IgD-negative memory B cell (primary cell): ENCODE measurements around the gene ADAMTS16. TPM values are rescaled to one million over a fixed set of nuclear protein-coding genes. Genes with fewer than 3 reads are reported as not detected.

ENCODE experiments used
- H3K27ac Mint-ChIP-seq, 3 donors: one replicate each; pipeline ENCODE4 v1.8.0; 2020 to 2022; ENCODE audit warnings: mild to moderate bottlenecking in 3 of 3, mixed read lengths in 3 of 3, moderate library complexity in 1 of 3
- H3K27me3 Mint-ChIP-seq: one replicate; pipeline ENCODE4 v1.8.0; 2021; ENCODE audit warnings: mixed read lengths
- H3K36me3 Mint-ChIP-seq: one replicate; pipeline ENCODE4 v1.8.0; 2020; ENCODE audit warnings: mild to moderate bottlenecking, mixed read lengths
- H3K4me1 Mint-ChIP-seq, 3 donors: one replicate each; pipeline ENCODE4 v1.8.0; 2020 to 2022; ENCODE audit warnings: mixed read lengths in 3 of 3, mild to moderate bottlenecking in 1 of 3
- H3K4me3 Mint-ChIP-seq, 4 donors: one replicate each; pipeline ENCODE4 v1.8.0; 2020 to 2022; ENCODE audit warnings: mild to moderate bottlenecking in 4 of 4, mixed read lengths in 4 of 4, moderate library complexity in 3 of 4
- H3K9me3 Mint-ChIP-seq, 3 donors: one replicate each; pipeline ENCODE4 v1.8.0; 2020 to 2021; ENCODE audit warnings: mixed read lengths in 3 of 3, mild to moderate bottlenecking in 1 of 3
- polyA plus RNA-seq: library from polyadenylated mRNA; unstranded; fragments of 300-500 nt; fragmentation: Illumina TruSeq; gene quantifications from one replicate; pipeline ENCODE4 v1.2.3, GENCODE V29; 2021

The ADAMTS16 gene
- polyA plus RNA-seq, 1 donor from 2014 or later = not detected

DNA sequence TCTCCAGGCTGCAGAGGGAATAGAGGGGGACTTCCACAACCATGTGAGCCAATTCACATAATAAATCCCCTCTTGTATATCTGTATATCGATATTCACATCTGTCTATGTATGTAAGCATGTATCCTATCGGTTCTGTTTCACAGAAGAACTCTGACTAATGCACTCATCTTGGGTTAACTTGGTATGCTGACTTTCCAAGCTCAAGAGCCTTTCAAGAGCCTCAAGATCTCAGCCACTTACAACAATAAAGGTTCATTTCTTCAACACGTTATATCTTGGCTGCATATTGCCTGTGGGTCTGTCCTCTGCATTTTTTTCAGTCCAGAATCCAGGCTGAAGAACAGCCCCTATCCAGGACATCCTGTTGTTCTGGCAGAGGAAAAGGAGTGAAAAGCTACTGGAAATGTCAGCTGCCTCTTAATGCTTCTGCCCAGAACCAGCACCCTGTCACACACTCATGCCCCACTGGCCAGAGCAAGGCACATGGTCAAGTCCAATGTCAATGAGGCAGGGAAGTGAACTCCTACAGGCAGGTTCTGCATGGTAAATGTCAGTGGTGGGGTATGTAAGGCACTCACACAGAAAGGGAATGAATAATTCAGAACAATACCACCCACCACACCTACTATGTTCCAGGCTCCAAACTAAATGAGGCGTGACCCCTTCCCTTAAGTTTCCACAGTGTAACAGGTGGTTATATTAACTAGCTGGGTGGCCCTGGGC is 190.8 kb downstream of the ADAMTS16 start:
- peaks cover 2% of the 10 kb centered on the region for H3K36me3 Mint-ChIP-seq
- H3K27ac Mint-ChIP-seq = no peak overlapping the region
- peaks cover 0 to 3% (median 0%) of the 10 kb centered on the region in 3 donors for H3K4me1 Mint-ChIP-seq
- peaks cover 2% of the 10 kb centered on the region for H3K27me3 Mint-ChIP-seq
- H3K4me3 Mint-ChIP-seq = no peak overlapping the region
- H3K9me3 Mint-ChIP-seq = peaks cover 2 to 6% (median 4%) of the 10 kb centered on the region in 3 donors

DNA sequence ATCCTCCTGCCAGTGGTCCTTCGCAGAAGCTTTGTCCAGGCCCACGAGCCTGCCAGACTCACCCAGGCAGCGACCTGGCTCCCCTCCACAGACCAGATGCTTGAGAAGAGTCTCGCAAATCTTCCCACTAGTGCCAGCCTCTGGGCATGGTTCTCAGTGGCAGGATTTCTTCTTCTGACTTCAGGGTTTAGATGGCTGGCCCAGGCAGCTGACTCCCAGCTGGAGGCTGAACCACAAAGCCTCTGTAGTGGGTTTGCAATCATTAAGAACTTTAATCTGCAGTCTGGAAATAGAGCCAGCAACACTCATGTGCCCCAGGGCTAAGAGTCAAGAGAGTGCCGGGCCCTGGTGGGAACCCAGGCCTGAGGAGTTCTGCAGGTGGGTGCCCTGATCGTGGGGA is 191.7 kb downstream of the ADAMTS16 start:
- peaks cover 0 to 3% (median 0%) of the 10 kb centered on the region in 3 donors for H3K4me1 Mint-ChIP-seq
- H3K27ac Mint-ChIP-seq = no peak overlapping the region
- H3K27me3 Mint-ChIP-seq = peaks cover 2% of the 10 kb centered on the region
- H3K36me3 Mint-ChIP-seq = peaks cover 2% of the 10 kb centered on the region
- H3K4me3 Mint-ChIP-seq = no peak overlapping the region
- H3K9me3 Mint-ChIP-seq = peaks cover 2 to 6% (median 4%) of the 10 kb centered on the region in 3 donors

DNA sequence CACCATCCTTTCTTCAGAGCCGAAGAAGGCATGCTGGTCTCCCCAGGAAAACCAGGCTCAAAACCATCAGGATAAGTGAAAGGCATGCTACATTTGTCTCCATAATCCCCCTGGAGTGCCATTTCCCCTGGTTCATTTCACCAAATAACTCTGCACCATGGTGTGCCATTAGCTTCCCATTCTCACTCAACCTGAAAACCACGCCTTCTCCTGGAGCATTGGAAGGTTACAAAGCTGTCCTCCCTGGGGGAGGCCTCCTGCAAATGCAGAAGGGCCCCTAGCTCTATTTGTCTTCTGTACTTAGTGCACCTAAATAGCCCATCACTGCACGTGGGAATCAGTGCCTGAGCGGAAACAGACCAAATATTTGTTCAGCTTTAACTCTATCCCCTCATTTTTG is 192.2 kb downstream of the ADAMTS16 start:
- H3K9me3 Mint-ChIP-seq = peaks cover 2 to 6% (median 2%) of the 10 kb centered on the region in 3 donors
- H3K27me3 Mint-ChIP-seq = peaks cover 2% of the 10 kb centered on the region
- H3K36me3 Mint-ChIP-seq = peaks cover 2% of the 10 kb centered on the region
- H3K4me1 Mint-ChIP-seq = peaks cover 0 to 3% (median 0%) of the 10 kb centered on the region in 3 donors
- no peak overlapping the region for H3K4me3 Mint-ChIP-seq
- peak overlapping the region in 1 of 3 donors; percentile 4 for H3K27ac Mint-ChIP-seq

DNA sequence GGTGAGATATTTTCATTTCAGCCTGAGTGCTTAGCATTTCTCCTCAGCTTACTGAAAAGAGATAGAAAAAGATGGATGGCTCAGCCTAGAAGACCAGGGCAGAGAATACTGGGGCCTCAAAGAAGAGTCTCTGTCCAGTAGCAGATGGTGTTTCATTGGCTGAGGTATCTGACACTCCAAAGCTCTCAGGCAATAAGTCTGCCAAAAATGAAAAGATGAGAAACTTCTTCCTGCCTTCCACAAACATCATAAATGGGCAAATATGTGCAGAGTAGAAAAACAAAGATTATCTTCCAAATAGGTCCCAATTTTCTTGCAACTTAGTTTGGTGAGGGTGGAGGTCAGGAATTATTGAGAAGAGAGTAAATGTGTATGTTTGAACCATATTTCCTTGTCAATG is 195.0 kb downstream of the ADAMTS16 start:
- no peaks in the 10 kb centered on the region for H3K4me1 Mint-ChIP-seq
- H3K36me3 Mint-ChIP-seq = peaks cover 2% of the 10 kb centered on the region
- peaks cover 0 to 4% (median 0%) of the 10 kb centered on the region in 3 donors for H3K9me3 Mint-ChIP-seq
- no peak overlapping the region for H3K27ac Mint-ChIP-seq
- H3K4me3 Mint-ChIP-seq = no peak overlapping the region
- H3K27me3 Mint-ChIP-seq = no peaks in the 10 kb centered on the region

DNA sequence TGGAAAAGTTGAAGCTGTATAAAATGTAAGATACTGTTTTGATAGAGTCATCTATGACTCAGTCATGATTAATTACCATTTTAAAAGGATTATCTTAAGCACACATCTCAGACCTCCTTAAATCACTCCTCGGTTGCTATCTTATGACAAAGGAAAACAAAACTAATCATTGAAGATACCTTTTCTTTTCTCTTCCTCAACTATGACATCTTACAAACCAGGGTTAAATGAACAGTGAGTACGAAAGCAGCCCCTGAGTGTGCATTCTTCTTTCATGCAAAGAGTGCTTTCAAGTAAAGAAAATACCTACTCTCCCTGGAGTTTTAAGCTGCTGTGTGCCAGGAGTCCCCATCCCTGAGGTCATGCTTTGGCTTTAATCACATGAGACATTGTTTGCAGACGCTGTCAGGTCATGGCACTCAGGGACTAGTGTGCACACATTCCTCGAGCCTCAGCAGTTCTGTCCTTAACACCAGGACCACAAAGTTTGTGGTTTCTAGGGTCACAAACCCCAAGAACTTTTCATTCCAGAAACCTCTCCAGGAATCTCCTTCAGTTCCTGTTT is 195.7 kb downstream of the ADAMTS16 start:
- Mint-ChIP-seq H3K27ac (no peak overlapping the region), H3K27me3 (no peaks in the 10 kb centered on the region), H3K9me3 (peaks cover 0 to 4% (median 0%) of the 10 kb centered on the region in 3 donors), H3K4me3 (no peak overlapping the region), H3K36me3 (peaks cover 2% of the 10 kb centered on the region), H3K4me1 (no peaks in the 10 kb centered on the region)

DNA sequence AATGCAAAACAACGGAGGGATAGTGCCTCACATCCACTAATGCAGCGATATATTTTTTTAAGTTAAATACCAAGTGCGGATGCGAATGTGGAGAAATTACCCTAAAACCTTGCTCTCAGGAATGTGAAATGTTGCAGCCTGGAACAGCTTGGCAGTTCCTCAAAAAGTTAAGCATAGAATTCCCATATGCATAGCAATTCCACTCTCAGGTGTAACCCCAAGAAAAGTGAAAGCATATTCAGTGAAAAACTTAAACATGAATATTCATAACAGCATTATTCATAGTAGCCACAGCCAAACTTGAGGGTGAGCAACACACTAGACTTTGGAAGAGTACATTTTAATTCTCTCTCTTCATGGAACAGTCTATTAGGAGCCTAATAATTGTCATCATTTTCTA is 199.1 kb downstream of the ADAMTS16 start:
- no peaks in the 10 kb centered on the region for H3K27me3 Mint-ChIP-seq
- peaks cover 0 to 6% (median 0%) of the 10 kb centered on the region in 3 donors for H3K9me3 Mint-ChIP-seq

DNA sequence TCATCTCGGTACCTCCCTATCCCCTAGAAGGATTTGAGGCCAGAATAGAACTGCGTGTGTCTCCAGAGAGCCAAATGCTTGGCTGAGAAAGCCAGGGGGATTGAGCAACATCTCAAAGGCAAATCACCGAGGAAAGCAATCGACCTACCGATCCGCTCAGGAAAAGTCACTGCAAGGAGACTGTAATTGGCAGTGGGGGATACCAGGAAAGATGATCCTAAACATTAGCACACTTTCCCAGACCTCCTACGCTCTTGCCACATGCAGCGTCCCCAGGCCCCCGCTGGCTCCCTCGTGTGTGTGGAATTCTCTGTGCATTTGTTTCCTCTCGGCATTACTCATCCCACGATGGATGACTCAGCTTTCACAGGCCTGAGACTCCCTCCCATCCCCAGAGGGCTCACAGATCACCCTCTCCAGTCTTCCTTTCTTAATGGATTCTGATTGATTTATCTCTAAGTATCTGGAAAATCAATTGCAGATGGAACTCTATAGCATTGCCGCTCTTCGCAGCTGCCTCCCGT is 200.1 kb downstream of the ADAMTS16 start:
- no peaks in the 10 kb centered on the region for H3K27me3 Mint-ChIP-seq
- H3K4me1 Mint-ChIP-seq = no peaks in the 10 kb centered on the region
- no peak overlapping the region for H3K27ac Mint-ChIP-seq
- H3K36me3 Mint-ChIP-seq = no peaks in the 10 kb centered on the region
- no peak overlapping the region for H3K4me3 Mint-ChIP-seq
- peaks cover 0 to 8% (median 0%) of the 10 kb centered on the region in 3 donors for H3K9me3 Mint-ChIP-seq

More for the DNA sequence above, 199.1 kb downstream of the ADAMTS16 start:
- Mint-ChIP-seq H3K27ac (no peak overlapping the region), H3K36me3 (no peaks in the 10 kb centered on the region), H3K4me1 (no peaks in the 10 kb centered on the region), H3K4me3 (no peak overlapping the region)

DNA sequence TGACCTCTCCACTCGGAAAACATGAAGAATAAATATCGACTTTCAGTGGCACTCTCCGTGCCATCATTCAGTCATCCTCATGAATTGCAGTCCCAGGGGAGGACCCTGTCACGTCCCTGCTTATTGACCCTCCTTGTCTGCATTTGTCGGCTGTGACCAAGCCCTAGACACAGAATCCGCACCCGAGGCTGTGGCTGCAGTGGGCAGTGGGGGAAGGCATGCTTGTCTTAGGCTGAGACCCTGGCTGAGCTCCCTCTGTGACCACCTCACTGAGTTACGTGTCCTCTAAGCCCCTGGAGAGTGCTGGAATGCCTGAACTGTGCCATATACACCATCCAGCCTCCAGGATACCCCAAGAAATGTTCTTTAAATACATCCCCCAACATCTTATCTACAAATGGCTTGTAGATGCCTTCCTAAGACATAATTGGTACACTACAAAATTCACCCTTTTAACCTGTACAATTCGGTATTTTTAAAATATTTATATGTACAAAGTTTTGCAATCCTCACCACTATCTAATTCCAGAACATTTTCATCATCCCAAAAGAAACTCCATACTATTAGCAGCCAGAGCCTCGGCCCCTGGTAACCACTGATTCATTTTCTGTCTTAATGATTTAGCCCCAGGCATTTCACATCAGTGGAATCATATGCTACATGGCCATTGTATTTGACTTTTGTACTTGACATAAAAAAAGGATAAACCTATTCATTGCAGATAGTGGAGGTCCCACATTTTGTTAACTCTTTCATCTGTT is 201.6 kb downstream of the ADAMTS16 start:
- Mint-ChIP-seq H3K4me3 (no peak overlapping the region), H3K27ac (no peak overlapping the region), H3K36me3 (no peaks in the 10 kb centered on the region), H3K9me3 (peaks cover 0 to 8% (median 0%) of the 10 kb centered on the region in 3 donors), H3K4me1 (no peaks in the 10 kb centered on the region), H3K27me3 (no peaks in the 10 kb centered on the region)

DNA sequence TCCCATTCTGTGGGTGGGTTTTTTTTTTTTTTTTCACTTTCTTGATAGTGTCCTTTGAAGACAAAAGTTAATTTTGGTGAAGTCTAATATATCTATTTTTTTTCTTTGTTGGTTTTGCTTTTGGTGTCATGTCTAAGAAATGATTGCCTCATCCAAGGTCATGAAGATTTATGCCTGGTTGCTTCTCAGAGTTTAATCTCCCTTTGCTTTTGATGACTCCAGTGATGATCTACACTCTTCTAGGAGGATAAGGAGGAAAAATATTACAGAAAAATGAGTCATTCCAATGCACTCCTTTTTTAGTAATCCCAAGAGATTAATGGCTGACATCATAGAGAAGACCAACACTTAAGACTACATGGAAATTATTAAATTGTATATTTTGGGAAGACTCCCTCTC is 202.7 kb downstream of the ADAMTS16 start:
- Mint-ChIP-seq H3K36me3 (no peaks in the 10 kb centered on the region), H3K27ac (no peak overlapping the region), H3K27me3 (peaks cover 3% of the 10 kb centered on the region), H3K4me1 (no peaks in the 10 kb centered on the region), H3K9me3 (peaks cover 0 to 6% (median 4%) of the 10 kb centered on the region in 3 donors), H3K4me3 (no peak overlapping the region)

DNA sequence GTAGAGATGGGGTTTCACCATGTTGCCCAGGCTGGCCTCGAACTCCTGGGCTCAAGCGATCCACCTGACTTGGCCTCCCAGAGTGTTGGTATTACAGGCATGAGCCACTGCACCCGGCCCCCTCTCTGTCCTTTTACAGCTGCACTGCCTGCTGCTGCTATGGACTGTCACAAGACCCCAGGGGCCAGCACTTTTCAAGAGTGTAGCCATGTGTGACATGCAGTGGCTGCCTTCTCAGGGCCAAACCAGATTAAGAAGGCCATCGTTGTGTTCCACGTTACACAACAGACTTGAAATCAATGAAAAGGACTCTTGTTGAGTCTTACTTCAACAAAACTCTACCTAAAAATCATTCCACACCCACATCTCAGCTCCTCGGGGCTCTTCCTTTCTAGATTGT is 203.4 kb downstream of the ADAMTS16 start:
- H3K36me3 Mint-ChIP-seq = no peaks in the 10 kb centered on the region

DNA sequence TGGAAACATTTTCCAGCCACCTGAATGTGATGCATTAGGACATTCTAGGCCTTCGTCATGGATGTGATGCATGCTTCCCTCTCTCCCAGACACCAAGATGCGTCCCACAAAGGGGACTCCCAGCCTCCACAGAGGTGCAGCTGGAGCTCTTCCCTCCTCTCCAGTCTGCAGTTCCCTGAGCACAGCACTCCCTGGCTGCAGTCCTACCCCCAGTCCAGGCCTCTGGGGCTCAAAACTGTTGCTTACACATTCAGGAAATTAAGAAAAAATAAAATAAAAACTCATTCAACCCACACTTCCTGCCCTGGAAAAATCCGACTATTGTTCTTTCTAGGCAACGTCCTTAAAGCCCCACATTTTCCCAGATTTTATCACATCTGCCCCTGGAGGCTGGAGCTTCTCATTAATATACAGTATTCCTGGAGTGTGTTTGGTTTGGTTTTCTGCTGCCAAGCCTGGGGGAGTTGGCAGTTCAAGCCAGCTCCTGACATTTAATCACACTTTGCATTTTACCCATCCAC is 204.0 kb downstream of the ADAMTS16 start:
- Mint-ChIP-seq H3K9me3 (peaks cover 0 to 6% (median 4%) of the 10 kb centered on the region in 3 donors), H3K4me1 (peaks cover 0 to 4% (median 2%) of the 10 kb centered on the region in 3 donors), H3K27ac (no peak overlapping the region), H3K4me3 (no peak overlapping the region), H3K36me3 (no peaks in the 10 kb centered on the region), H3K27me3 (peaks cover 3% of the 10 kb centered on the region)

More for the DNA sequence above, 203.4 kb downstream of the ADAMTS16 start:
- no peak overlapping the region for H3K27ac Mint-ChIP-seq
- peaks cover 0 to 4% (median 2%) of the 10 kb centered on the region in 3 donors for H3K4me1 Mint-ChIP-seq
- peaks cover 3% of the 10 kb centered on the region for H3K27me3 Mint-ChIP-seq
- H3K9me3 Mint-ChIP-seq = peaks cover 0 to 6% (median 4%) of the 10 kb centered on the region in 3 donors
- H3K4me3 Mint-ChIP-seq = no peak overlapping the region

DNA sequence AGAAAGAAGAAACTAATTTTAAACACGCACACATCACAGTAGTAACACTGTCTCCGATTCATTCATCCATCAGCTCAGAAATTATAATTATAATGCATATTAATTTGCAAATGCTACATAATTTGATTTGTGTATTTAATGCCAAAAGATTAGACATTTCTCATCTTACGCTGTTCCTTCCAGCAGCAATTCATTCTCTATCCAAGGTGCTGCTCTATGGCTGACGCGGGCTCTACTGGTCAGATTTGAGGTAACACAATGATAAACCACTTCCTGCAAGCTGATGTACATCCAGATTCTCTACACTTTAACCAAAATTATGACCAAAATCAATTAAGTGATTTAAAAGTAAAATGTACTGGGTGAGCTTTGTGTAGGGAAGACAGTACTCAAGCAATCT is 204.5 kb downstream of the ADAMTS16 start:
- no peak overlapping the region for H3K27ac Mint-ChIP-seq
- H3K27me3 Mint-ChIP-seq = peaks cover 6% of the 10 kb centered on the region
- no peaks in the 10 kb centered on the region for H3K36me3 Mint-ChIP-seq
- peaks cover 0 to 6% (median 4%) of the 10 kb centered on the region in 3 donors for H3K9me3 Mint-ChIP-seq
- no peak overlapping the region for H3K4me3 Mint-ChIP-seq
- peaks cover 0 to 4% (median 2%) of the 10 kb centered on the region in 3 donors for H3K4me1 Mint-ChIP-seq

DNA sequence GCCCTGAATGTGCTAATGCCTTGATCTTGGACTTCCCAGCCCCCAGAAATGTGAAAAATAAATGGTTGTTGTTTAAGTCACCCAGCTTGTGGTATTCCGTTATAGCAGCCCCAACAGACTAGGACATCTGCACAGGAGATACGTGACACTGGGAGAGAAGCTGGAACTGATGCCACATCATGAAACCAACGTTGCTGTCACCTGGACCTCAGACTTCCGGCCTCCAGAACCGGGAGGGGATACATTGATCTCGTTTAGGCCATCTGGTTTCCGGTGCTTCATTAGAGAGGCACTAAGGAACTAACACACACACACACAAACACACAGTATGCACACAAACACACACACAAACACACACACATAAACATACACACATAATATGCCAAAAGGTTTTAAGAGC is 207.3 kb downstream of the ADAMTS16 start:
- H3K27me3 Mint-ChIP-seq = peaks cover 6% of the 10 kb centered on the region
- H3K4me1 Mint-ChIP-seq = peaks cover 0 to 4% (median 2%) of the 10 kb centered on the region in 3 donors
- peaks cover 0 to 4% (median 4%) of the 10 kb centered on the region in 3 donors for H3K9me3 Mint-ChIP-seq
- H3K27ac Mint-ChIP-seq = no peak overlapping the region
- peak overlapping the region in 1 of 4 donors; percentile 67 for H3K4me3 Mint-ChIP-seq
- no peaks in the 10 kb centered on the region for H3K36me3 Mint-ChIP-seq

DNA sequence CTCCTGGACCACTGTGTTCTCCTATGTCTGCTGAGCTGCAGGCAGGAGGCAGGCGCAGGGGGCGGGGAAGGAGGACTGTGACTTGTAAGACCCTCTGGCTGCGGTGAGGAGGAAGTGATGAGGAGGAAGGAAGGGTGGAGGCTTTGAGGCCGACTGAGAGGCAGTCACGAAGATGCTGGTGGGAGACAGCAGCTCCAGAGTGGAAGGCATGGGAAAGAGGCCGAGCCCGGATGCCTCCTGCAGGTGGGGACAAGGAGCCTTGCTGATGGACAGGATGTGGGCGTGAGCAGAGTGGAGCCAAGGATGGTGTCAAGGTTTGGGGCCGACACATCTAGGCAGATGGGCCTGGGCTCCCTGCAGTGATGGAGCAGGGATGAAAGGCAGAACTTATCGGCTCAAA is 208.0 kb downstream of the ADAMTS16 start:
- H3K4me1 Mint-ChIP-seq = peaks cover 0 to 4% (median 2%) of the 10 kb centered on the region in 3 donors
- H3K27me3 Mint-ChIP-seq = peaks cover 6% of the 10 kb centered on the region
- H3K9me3 Mint-ChIP-seq = peaks cover 0 to 4% (median 4%) of the 10 kb centered on the region in 3 donors
- no peaks in the 10 kb centered on the region for H3K36me3 Mint-ChIP-seq
- no peak overlapping the region for H3K27ac Mint-ChIP-seq
- no peak overlapping the region for H3K4me3 Mint-ChIP-seq

DNA sequence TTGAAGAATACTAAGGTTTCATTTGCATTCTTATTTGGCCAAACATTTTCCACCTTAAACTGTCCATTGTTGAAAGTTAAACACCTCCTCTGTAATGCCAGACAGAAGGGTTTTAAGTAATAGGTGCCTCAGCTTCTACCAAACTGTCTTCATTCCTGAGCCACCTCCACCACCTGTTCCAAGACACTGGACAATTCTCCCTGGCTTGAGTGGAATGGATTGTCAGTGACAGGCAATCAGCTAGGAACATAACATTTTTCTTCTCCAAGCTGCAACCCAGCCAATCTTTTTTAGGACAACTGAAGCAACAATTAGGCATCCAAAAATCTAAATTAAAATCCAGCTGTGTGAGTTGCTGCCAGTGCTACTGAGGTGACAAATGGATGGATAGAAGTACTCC is 208.4 kb downstream of the ADAMTS16 start:
- H3K9me3 Mint-ChIP-seq = peaks cover 0 to 4% (median 4%) of the 10 kb centered on the region in 3 donors
- no peak overlapping the region for H3K27ac Mint-ChIP-seq
- peaks cover 6% of the 10 kb centered on the region for H3K27me3 Mint-ChIP-seq
- H3K4me1 Mint-ChIP-seq = peaks cover 0 to 4% (median 2%) of the 10 kb centered on the region in 3 donors
- H3K4me3 Mint-ChIP-seq = no peak overlapping the region
- peaks cover under 1% of the 10 kb centered on the region for H3K36me3 Mint-ChIP-seq
